Measurements from ENCODE around the gene TOLLIP.

DNA sequence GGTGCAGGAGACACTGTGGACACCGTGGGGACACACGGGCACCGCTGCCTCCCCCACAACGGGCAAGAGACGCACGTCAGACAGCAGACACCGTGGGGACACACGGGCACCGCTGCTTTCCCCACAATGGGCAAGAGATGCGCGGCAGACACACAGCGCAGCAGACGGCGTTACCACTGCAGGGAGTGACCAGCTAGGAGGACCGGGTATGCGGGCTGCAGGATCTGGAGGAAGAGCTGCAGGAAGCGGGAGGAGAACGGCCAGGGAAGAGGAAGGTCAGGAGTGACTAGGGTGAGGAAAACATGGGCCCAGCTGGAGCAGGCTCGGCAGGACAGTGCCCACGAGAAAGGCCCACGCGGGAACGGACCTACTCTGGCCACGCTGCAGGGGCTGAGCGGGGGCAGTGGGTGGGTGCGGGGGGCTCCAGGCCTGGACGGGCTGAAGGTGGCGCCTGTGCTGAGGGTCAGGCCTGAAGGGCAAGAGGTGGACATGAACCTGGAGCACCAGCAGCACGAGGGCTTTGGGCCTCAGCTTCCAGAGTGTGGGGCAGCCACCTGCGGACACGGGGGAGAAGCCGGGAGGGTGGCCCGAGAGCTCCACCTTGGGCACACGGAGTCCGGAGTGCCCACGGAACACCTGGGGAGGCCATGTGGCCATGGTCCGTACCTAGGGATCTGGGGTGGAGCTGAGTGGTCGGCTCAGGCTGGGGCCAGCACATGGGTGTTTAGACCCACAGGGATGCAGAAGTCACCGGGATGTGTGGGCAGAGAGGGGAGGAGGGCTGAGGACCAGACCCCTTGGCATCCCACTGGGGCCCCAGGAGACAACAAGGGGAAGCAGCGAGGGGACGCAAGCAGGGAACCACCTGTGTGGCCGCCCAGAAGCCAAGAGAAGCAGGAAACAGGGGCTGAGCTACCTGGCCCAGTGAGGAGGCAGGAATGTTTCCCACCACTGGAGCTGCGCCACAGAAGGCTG is 16.5 kb downstream of the TOLLIP start:
- TF ChIP-seq POLR2A (IDR thresholded peaks at IDR 0.05; ENCODE audit: low read depth, low read length) (no peak), POLR2AphosphoS5 (IDR thresholded peaks at IDR 0.05; ENCODE audit: low read depth, low read length) (no peak), SPI1 (IDR thresholded peaks at IDR 0.05; ENCODE audit: low read depth, low read length) (no peak), TAF1 (IDR thresholded peaks at IDR 0.05; ENCODE audit: low read depth, low read length) (no peak)

Measured in GM12891 (cell line).